ENCODE results near the gene UFM1. TPM values are rescaled to one million over a fixed set of nuclear protein-coding genes. Genes with fewer than 3 reads are reported as not detected.
"Not testable (repeated sequence)": the region's sequence is repeated elsewhere in the genome, so short reads cannot be mapped to it uniquely, and the experiment has no call there.

The UFM1 gene
- total RNA-seq, 4 donors from 2014 or later = 71.0 to 151 (median 83.3) TPM

DNA sequence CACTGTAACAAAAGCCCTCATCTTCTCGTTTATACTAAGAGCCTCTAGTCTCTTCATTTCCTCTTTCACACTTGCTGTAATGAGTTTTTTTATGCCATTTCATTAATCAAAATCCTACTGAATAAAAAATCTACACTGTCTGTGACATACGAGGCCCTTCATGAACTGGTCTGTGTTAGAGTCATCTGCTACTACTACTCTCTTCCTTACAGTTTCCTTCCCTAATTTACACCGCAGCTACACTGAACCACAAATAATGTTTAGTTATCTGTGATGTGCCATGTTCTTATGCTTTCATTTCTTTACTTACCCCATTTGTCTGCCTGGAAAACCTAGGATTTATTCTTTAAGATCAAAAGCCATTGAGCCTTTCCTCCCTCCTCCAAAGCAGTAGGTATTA, 16.0 kb downstream of the UFM1 start:
- intact Hi-C loops (cut with DNase I; ENCODE audit: low total_unique reads) = no loop called here
- Histone ChIP-seq H3K4me1 (no peaks in the 10 kb centered on the region), H3K27ac (no peak overlapping the region), H3K9me3 (no peaks in the 10 kb centered on the region), H3K36me3 (no peaks in the 10 kb centered on the region), H3K4me3 (no peak overlapping the region), H3K27me3 (no peaks in the 10 kb centered on the region)
- TF ChIP-seq, protein P1, sequence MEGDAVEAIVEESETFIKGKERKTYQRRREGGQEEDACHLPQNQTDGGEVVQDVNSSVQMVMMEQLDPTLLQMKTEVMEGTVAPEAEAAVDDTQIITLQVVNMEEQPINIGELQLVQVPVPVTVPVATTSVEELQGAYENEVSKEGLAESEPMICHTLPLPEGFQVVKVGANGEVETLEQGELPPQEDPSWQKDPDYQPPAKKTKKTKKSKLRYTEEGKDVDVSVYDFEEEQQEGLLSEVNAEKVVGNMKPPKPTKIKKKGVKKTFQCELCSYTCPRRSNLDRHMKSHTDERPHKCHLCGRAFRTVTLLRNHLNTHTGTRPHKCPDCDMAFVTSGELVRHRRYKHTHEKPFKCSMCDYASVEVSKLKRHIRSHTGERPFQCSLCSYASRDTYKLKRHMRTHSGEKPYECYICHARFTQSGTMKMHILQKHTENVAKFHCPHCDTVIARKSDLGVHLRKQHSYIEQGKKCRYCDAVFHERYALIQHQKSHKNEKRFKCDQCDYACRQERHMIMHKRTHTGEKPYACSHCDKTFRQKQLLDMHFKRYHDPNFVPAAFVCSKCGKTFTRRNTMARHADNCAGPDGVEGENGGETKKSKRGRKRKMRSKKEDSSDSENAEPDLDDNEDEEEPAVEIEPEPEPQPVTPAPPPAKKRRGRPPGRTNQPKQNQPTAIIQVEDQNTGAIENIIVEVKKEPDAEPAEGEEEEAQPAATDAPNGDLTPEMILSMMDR (IDR thresholded peaks at IDR 0.05) = no peak
- no peak for TF ChIP-seq POLR2A (IDR thresholded peaks at IDR 0.05)
- no peak for DNase-seq

DNA sequence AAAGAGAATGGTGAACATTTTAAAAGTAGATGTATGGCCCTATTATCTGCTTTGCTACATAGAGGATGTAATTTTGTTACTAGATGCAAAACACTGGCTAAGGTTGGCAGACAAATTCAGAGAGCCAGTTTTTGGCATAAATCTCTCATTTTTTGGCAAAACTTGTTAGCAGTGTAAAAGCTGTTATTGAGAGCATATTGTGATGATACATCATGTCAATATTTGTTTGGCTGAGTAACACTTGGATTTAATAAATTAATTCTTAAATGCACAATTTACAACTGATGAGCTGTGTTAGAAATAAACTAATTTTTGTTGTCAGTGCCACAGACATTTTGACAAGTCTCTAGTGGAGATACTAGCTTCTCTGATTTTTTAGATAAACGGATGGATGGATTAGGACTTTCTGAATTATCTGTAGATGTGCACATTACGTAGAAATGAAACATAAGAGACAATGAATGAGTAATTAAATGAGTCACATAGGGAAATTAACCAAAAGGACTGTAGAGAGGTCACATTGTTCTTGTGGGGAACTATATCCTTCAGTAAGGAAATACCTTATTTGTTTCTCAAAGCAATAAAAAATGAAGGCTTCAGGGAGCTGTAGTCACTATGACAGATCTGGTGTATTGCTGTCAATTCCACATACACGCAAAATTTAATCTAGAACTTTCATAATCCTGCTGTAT, 17.4 kb downstream of the UFM1 start:
- no peaks in the 10 kb centered on the region for H3K27me3 ChIP-seq
- no peaks in the 10 kb centered on the region for H3K9me3 ChIP-seq
- H3K4me3 ChIP-seq = no peak overlapping the region
- H3K36me3 ChIP-seq = no peaks in the 10 kb centered on the region
- no peak overlapping the region for H3K27ac ChIP-seq
- DNase-seq = no peak
- intact Hi-C loops (cut with DNase I; ENCODE audit: low total_unique reads) = no loop called here
- no peak for TF ChIP-seq POLR2A (IDR thresholded peaks at IDR 0.05)
- TF ChIP-seq, protein P1 (IDR thresholded peaks at IDR 0.05) = no peak
- no peaks in the 10 kb centered on the region for H3K4me1 ChIP-seq

DNA sequence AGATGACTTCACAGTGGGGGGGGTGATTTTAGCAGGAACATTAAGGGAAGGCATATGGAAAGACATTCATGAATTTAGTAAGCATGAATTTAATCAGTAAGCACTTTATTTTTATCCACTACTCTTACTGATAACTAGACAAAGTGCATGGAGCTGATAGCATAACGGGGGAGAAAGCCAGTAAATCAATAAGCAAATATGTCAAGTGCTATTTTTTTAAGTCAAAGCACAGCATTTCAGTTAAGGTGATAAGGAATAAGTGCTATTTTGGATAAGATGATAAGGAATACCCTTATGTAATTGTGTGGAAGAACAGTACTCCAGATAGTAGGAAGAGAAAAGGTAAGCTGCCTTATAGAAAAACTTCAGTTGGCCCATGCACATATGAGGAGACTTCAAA, 19.4 kb downstream of the UFM1 start:
- TF ChIP-seq, protein P1 (IDR thresholded peaks at IDR 0.05) = no peak
- TF ChIP-seq POLR2A (IDR thresholded peaks at IDR 0.05) = no peak
- intact Hi-C loops (cut with DNase I; ENCODE audit: low total_unique reads) = no loop called here
- no peaks in the 10 kb centered on the region for H3K9me3 ChIP-seq
- no peak overlapping the region for H3K4me3 ChIP-seq
- no peaks in the 10 kb centered on the region for H3K36me3 ChIP-seq
- H3K27me3 ChIP-seq = no peaks in the 10 kb centered on the region
- no peak for DNase-seq
- H3K27ac ChIP-seq = no peak overlapping the region
- H3K4me1 ChIP-seq = no peaks in the 10 kb centered on the region

DNA sequence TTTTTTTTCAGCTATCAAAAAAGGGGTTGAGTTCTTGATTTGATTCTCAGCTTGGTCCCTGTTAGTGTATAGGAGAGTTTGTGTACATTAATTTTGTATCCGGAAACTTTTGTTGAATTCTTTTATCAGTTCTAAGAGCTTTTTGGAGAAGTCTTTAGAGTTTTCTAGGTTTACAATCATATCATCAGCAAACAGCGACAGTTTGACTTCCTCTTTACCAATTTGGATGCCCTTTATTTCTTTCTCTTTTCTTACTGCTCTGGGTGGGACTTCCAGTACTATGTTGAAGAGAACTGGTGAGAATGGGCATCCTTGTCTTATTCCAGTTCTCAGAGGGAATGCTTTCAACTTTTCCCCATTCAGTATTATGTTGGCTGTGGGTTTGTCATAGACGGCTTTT, 20.4 kb downstream of the UFM1 start:
- H3K4me3 ChIP-seq; H3K4me1 ChIP-seq; DNase-seq; H3K9me3 ChIP-seq; intact Hi-C loops (cut with DNase I; ENCODE audit: low total_unique reads); H3K27me3 ChIP-seq; H3K27ac ChIP-seq; H3K36me3 ChIP-seq: not testable (repeated sequence)

DNA sequence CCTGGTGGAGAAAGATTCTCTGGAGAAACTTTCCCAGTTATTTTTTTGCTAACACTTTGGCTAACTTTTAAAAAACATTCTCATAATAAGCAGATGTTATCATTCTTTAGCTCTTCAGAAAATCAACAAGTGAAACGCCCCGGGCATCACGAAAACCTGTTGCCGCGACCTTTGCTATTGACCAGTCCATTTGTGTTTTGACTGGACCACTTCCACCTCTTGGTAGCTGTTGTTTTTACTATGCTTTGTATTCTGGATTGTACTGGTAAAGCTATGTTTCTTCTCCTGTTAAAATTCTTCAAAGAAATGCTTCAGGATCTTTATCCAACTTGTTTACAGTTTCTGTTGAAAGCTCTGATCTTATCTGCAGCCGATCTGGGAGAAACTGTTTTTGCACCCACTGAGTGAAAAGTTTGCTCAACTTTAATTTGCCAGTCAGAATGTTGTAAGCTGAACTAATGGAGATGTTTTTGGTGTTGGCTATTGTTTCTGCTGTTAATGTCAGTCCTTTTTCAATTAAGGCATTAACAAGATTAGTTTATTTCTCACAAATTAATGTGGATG, 23.3 kb downstream of the UFM1 start:
- Histone ChIP-seq H3K4me1 (no peaks in the 10 kb centered on the region), H3K36me3 (no peaks in the 10 kb centered on the region), H3K4me3 (no peak overlapping the region), H3K27ac (no peak overlapping the region), H3K9me3 (no peaks in the 10 kb centered on the region), H3K27me3 (no peaks in the 10 kb centered on the region)
- TF ChIP-seq, protein P1 (IDR thresholded peaks at IDR 0.05) = no peak
- TF ChIP-seq POLR2A (IDR thresholded peaks at IDR 0.05) = no peak
- intact Hi-C loops (cut with DNase I; ENCODE audit: low total_unique reads) = no loop called here
- no peak for DNase-seq
